HG03280 (cell line): Measurements from ENCODE around the gene JAK3.
"Not testable (repeated sequence)": the region's sequence is repeated elsewhere in the genome, so short reads cannot be mapped to it uniquely, and the experiment has no call there.

Source experiments
- ATAC-seq: cut with Tn5 transposase; IDR thresholded peaks from one replicate; pipeline ENCODE4 v1.9.1; 2021; ENCODE audit warnings: mild to moderate bottlenecking, moderate library complexity; ENCODE audit not compliant: unreplicated experiment

JAK3 gene

DNA sequence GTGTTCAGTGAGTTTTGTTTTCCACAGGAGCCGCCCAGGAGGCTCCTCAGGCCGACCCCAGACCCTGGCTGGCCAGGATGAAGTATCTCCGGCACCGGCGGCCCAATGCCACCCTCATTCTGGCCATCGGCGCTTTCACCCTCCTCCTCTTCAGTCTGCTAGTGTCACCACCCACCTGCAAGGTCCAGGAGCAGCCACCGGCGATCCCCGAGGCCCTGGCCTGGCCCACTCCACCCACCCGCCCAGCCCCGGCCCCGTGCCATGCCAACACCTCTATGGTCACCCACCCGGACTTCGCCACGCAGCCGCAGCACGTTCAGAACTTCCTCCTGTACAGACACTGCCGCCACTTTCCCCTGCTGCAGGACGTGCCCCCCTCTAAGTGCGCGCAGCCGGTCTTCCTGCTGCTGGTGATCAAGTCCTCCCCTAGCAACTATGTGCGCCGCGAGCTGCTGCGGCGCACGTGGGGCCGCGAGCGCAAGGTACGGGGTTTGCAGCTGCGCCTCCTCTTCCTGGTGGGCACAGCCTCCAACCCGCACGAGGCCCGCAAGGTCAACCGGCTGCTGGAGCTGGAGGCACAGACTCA lies 40.0 kb downstream of the JAK3 start:
- no peak for ATAC-seq

DNA sequence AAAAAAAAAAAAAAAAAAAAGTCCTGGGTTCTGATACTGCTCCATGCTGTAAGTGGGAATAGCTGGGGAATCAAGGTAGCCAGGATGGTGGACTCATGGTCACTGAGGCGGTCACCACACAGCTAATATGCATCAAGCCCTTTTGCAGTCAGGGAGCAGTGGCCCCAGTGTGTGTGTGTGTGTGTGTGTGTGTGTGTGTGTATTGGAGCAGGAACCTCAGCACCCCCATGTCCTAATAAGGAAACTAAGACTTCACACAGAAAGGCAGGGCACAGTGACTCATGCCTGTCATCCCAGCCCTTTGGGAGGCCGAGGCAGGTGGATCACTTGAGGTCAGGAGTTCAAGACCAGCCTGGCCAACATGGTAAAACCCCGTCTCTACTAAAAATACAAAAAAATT lies 40.8 kb downstream of the JAK3 start:
- no peak for ATAC-seq

- no peak for ATAC-seq
These were observed 42.4 kb downstream of the JAK3 start for GRCh38 chr19:17805427-17805826.

DNA sequence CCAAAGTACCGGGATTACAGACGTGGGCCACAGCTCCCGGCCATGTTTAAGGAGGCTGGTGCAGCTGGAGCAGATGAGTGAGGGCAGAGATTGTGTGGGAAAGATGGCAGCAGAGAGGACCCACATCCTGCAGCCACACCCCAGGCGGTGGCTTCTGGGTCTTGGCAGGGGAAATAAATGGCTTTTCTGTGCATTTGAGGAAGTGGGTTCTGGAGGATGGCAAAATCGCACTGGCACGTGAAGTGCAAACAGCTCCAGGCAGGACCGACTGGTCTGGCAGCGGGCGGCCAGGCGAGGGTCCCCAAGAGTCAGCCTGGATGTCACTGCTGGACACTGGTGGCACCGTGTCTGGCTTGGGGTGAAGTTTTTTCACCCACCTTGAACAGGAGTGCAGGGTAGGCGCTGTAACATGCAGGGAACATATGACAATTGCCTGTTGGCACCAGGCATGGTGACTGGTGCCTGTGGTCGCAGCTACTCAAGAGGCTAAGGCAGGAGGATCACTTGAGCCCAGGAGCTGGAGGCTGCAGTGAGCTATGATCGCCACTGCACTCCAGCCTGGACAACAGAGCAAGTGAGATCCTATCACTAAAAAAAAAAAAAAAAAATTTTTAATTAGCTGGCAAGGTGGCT lies 44.4 kb downstream of the JAK3 start:
- no peak for ATAC-seq

GRCh38 chr19:17802137-17802858 lies 45.5 kb downstream of the JAK3 start:
- ATAC-seq, result no peak

DNA sequence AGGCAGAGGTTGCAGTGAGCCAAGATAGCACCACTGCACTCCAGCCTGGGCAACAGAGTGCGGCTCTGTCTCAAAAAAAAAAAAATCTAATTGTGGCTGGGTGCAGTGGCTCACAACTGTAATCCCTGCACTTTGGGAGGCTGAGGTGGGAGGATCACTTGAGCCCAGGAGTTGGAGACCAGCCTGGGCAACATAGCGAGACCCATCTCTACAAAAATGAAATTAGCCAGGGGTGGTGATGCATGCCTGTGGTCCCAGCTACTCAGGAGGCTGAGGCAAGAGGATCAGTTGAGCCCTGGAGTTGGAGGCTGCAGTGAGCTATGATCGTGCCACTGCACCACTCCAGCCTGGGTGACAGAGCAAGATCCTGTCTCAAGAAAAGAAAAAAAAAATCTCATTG lies 49.2 kb downstream of the JAK3 start:
- ATAC-seq, result not testable (repeated sequence)

DNA sequence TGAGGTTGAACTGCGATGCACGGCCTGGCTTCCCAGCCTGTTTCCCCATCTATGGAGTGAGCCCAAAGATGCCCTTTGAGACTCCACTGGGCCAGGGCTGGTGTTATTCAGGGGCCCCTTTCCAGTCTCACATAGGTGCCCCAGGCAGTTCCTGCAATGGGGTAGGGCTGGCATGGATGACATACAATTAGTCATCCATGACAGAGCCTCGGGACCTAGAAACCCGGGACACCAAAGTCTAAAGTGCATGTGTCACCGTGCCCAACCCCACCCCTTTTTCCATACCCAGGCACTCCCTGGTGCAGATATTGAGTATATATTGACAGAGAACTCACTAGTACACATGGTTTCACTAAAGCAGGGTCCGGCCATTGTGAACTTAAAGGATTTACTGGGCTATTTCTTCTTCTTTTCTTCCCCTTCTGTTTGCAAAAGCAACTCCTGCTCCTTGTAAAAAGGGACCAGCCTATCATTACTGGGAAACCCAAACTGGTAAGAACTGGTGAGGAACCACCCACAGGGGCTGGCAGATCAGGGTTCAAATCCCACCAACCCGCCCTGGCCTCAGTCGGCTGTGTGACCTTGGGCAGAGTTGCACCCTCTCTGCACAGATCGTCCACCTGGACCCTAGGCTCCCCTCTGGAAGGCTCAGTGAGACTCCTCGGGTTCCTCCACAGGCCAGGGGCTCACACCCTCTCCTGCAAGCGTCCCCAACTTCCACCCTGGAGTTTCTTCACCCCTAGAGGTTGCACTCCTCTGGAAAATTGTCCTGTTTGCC lies 50.2 kb downstream of the JAK3 start:
- no peak for ATAC-seq

GRCh38 chr19:17796838-17797423 lies 50.9 kb downstream of the JAK3 start:
- ATAC-seq, result no peak

GRCh38 chr19:17796013-17796837 lies 51.6 kb downstream of the JAK3 start:
- no peak for ATAC-seq

- ATAC-seq, result no peak
These were observed 52.3 kb downstream of the JAK3 start for GRCh38 chr19:17795495-17795856.

GRCh38 chr19:17794731-17795494 lies 52.9 kb downstream of the JAK3 start, which contains the start of gene B3GNT3:
Gene B3GNT3, plus strand, starts transcription at chr19:17795138. Its CDS starts 12,670 bp downstream, at chr19:17807808.
- ATAC-seq, result no peak

DNA sequence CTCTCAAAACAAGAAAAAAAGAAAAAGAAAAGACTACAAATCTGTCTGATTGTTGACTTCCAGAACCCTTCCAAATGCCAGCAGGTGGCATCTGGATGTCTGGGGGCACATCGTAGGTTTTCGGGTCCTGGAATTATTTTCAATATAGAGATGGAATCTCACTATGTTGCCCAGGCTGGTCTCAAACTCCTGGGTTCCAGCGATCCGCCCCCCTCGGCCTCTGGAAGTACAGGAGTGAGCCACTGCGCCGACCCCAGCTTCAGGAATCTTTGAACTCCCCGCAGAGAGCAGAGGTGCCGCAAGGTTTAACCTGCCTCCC lies 53.4 kb downstream of the JAK3 start:
- no peak for ATAC-seq

GRCh38 chr19:17790059-17790780 lies 57.6 kb downstream of the JAK3 start:
- ATAC-seq, result no peak

DNA sequence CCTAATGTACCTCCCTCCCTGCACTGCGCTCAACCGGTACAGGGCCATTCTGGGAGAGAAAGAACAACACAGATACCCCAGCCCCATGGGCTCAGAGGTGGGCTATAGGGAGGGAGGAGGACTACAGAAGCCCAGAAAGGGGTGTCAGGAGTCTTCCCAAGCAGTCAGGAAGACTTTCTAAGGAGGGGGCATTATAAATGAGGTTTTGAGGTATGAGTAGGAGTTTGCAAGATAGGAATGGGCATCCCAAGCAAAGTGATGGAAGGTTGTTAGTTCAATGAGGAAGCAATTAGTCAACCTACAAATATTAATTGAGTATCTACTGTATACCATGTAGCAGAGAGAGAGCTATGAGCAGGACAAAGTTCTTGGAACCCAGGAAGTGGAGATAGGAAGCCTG lies 59.1 kb downstream of the JAK3 start:
- no peak for ATAC-seq

DNA sequence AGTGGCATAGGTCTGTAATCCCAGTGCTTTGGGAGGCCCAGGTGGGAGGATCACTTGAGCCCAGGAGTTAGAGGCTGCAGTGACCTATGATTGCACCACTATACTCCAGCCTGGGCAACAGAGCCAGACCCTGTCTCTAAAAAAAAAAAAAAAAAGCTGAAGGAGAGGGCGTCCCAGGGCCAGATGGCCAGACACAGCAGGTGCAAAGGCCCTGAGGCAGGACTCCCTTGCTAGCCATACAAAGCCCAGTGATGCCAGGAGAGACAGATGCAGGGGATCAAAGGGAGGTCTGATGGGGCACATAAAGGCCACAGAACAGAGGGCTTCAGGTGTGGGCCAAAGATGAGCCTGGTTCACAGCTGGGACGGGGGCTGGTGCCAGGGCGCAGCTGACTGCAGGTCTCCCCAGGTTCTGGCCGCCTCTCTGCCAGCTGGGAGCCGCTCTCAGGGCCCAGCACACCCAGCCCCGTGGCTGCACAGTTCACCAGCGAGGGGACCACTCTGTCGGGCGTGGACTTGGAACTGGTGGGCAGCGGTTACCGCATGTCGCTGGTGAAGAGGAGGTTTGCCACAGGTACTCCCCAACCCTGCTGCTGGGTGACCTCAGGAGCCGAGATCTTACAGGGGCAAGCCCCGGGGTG lies 60.4 kb downstream of the JAK3 start:
- no peak for ATAC-seq

DNA sequence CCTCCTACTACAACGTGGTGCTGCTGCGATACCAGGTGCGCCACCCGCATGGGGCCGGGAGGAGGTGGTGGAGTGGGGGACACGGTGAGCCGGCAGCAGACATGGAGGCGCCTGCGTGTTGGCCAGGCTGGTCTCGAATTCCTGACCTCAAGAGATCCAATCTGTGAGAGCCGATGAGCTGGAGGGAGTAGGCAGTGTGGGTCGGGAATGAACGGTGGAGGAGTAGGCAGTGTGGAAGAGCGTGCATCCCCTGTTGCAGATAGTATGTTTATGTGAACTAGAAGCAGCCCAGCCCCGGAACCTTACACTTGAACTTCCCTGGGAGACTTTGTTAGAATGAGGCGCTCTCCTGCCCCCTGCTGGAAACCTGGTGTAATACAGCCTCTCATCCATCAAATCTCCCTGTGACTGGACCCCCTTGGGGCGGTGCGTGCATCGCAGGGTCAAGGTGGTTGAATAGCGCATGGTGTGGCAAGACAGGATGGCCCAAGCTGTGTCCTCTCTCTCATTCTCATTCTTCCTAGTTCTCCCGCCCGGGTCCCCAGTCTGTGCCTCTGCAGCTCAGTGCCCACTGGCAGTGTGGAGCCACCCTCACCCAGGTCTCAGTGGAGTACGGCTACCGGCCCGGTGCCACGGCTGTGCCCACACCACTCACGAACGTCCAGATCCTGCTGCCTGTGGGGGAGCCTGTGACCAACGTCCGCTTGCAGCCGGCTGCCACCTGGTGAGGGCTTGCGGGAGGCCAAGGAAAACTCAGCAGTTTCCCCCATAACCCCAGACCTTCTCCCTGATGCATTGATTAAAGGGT lies 63.4 kb downstream of the JAK3 start:
- ATAC-seq, result no peak

DNA sequence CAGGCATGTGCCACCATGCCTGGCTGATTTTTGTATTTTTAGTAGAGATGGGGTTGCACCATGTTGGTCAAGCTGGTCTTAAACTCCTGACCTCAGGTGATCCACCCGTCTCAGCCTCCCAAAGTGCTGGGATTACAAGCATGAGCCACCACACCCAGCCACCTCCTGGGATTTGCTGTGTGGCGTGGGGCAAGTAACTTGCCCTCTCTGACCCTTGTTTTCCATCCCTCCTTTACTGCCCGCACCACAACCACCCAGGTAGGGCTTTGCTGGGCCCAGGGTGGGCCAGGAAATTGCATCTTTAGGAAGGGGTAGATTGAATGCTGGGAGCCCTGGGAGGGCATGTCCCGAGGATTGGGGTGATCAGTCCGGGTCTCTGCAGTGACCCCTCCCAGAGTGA lies 64.1 kb downstream of the JAK3 start:
- not testable (repeated sequence) for ATAC-seq

DNA sequence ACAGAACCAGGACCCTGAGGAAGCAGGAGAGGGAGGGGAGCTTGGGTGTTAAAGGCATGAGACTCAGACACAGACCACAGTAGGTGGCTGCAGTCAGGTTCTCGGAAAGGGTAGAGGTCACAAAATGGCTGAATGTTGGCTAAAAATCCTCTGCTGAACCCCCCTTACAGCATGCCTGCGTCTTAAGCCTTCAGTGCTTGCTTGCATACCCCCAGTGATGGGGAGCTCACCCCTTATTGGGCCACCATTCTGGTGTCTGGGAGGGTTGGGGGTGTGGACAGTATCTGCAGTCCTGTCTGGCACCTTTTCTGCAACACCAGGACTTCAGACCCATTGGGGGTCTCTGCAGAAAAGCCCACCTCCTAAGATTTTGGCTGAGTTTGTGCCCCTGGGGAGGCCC lies 67.0 kb downstream of the JAK3 start:
- no peak for ATAC-seq
